Activated CD4-positive, alpha-beta T cell treated with anti-CD3 and anti-CD28 coated beads for 1 hour (primary cell): ENCODE results near the gene ZEB2.
"Not testable (repeated sequence)": the region's sequence is repeated elsewhere in the genome, so short reads cannot be mapped to it uniquely, and the experiment has no call there.

ENCODE experiments used
- DNase-seq: peaks from one replicate; pipeline ENCODE4 v3.0.0-alpha.2; 2020

The ZEB2 gene

GRCh38 chr2:144376460-144376859 is 143.5 kb downstream of the ZEB2 start:
- no peak for DNase-seq

- no peak for DNase-seq
Observed at GRCh38 chr2:144374163-144374661, 145.7 kb downstream of the ZEB2 start.

- no peak for DNase-seq
Observed at GRCh38 chr2:144372410-144373080, 147.4 kb downstream of the ZEB2 start.

GRCh38 chr2:144370937-144371584 is 148.9 kb downstream of the ZEB2 start:
- no peak for DNase-seq

GRCh38 chr2:144369416-144369815 is 150.5 kb downstream of the ZEB2 start:
- DNase-seq: no peak

- no peak for DNase-seq
Observed at GRCh38 chr2:144366825-144367429, 153.0 kb downstream of the ZEB2 start.

- no peak for DNase-seq
Observed at GRCh38 chr2:144364944-144365738, 154.8 kb downstream of the ZEB2 start.

- DNase-seq: not testable (repeated sequence)
Observed at GRCh38 chr2:144364247-144364646, 155.7 kb downstream of the ZEB2 start.

GRCh38 chr2:144362401-144362800 is 157.5 kb downstream of the ZEB2 start:
- no peak for DNase-seq

GRCh38 chr2:144361742-144362141 is 158.2 kb downstream of the ZEB2 start:
- no peak for DNase-seq

- no peak for DNase-seq
Observed at GRCh38 chr2:144359684-144360083, 160.2 kb downstream of the ZEB2 start.

GRCh38 chr2:144358979-144359541 is 160.9 kb downstream of the ZEB2 start:
- DNase-seq: no peak

- DNase-seq: no peak
Observed at GRCh38 chr2:144358374-144358964, 161.4 kb downstream of the ZEB2 start.

GRCh38 chr2:144357623-144358373 is 162.1 kb downstream of the ZEB2 start:
- no peak for DNase-seq

- DNase-seq: no peak
Observed at GRCh38 chr2:144356402-144356801, 163.5 kb downstream of the ZEB2 start.

GRCh38 chr2:144354953-144355352 is 165.0 kb downstream of the ZEB2 start:
- no peak for DNase-seq

GRCh38 chr2:144351687-144352086 is 168.2 kb downstream of the ZEB2 start:
- no peak for DNase-seq

- DNase-seq: no peak
Observed at GRCh38 chr2:144350151-144350802, 169.6 kb downstream of the ZEB2 start.

- no peak for DNase-seq
Observed at GRCh38 chr2:144349674-144350073, 170.2 kb downstream of the ZEB2 start.

GRCh38 chr2:144348846-144349245 is 171.1 kb downstream of the ZEB2 start:
- no peak for DNase-seq

GRCh38 chr2:144346229-144346628 is 173.7 kb downstream of the ZEB2 start:
- DNase-seq: no peak
